Naive B cell (primary cell): ENCODE measurements around the gene TDRD9. TPM values are rescaled to one million over a fixed set of nuclear protein-coding genes. Genes with fewer than 3 reads are reported as not detected.

Source experiments
- ATAC-seq, 2 donors: fragments of 150-1000 bp; cut with Tn5 transposase; 2 replicates each; pipeline ENCODE4 v1.10.0; 2021; ENCODE audit warnings: low read depth in 2 of 2, mild to moderate bottlenecking in 2 of 2, moderate library complexity in 2 of 2
- DNase-seq: peaks from one replicate; pipeline ENCODE4 v3.0.0; 2022
- H3K27ac Mint-ChIP-seq, 6 donors: one replicate each; pipeline ENCODE4 v1.8.0; 2020 to 2022; ENCODE audit warnings: mild to moderate bottlenecking in 6 of 6, mixed read lengths in 6 of 6, moderate library complexity in 5 of 6, inconsistent platforms in 2 of 6
- H3K27me3 Mint-ChIP-seq, 3 donors: one replicate each; pipeline ENCODE4 v1.8.0; 2021 to 2022; ENCODE audit warnings: mixed read lengths in 3 of 3, mild to moderate bottlenecking in 1 of 3
- H3K36me3 Mint-ChIP-seq, 2 donors: one replicate each; pipeline ENCODE4 v1.8.0; 2020 to 2022; ENCODE audit warnings: mixed read lengths in 2 of 2, inconsistent platforms in 1 of 2, mild to moderate bottlenecking in 1 of 2
- H3K4me1 Mint-ChIP-seq, 3 donors: one replicate each; pipeline ENCODE4 v1.8.0; 2020 to 2022; ENCODE audit warnings: mixed read lengths in 3 of 3, inconsistent platforms in 1 of 3, mild to moderate bottlenecking in 1 of 3, moderate library complexity in 1 of 3
- H3K4me3 Mint-ChIP-seq, 8 donors: one replicate each; pipeline ENCODE4 v1.8.0; 2020 to 2022; ENCODE audit warnings: mild to moderate bottlenecking in 8 of 8, mixed read lengths in 8 of 8, moderate library complexity in 8 of 8, inconsistent platforms in 2 of 8
- H3K9me3 Mint-ChIP-seq, 7 donors: one replicate each; pipeline ENCODE4 v1.8.0; 2020 to 2022; ENCODE audit warnings: mixed read lengths in 7 of 7, mild to moderate bottlenecking in 5 of 7, inconsistent platforms in 2 of 7, moderate library complexity in 1 of 7
- polyA plus RNA-seq, 6 donors: library from polyadenylated mRNA; unstranded; fragments of 300-500 nt; fragmentation: Illumina TruSeq; gene quantifications; one replicate each; pipeline ENCODE4 v1.2.3, GENCODE V29; 2021; ENCODE audit warnings: low read depth in 6 of 6

Gene TDRD9
- polyA plus RNA-seq, 6 donors from 2014 or later: 0.37 to 3.8 (median 0.85) TPM; not detected in 2

DNA sequence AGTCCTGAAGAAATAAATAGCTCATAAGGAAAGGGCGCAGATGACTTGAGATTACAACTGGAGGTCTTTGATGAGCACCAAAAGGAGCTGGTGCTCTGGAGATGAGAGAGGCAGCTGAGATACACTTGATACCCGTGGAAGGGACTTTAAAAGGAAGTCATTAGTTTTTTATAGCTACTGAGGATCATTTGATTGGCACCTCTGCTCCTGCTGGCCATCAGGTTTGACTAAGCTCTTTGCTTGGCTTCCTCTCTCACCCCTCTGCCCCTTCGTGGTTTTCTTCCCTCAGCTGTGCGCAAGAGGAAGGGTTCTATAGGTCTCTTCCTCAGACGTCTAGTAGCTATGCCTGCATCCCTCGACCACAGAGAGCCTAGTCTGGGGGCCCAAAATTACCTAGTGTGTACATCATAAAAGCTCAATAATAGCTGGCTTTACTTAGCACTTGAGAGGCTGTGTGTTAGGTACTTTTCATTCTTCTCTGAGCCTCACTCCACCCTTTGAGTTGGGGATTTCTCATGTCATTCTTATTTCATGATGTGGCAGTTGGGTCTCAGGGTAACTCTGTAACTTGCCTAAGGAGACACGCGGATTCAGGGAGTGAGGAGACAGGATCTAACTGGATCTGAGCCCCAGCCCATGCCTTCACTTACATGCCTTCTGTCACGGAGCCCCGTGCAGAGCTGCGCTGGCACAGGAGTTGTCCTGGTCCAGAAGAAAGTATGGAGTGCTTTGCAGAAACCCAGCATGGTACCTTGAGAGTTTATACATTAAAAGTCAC is 88.8 kb downstream of the TDRD9 start:
- DNase-seq (no peak), ATAC-seq (no peak)
- Mint-ChIP-seq H3K9me3 (peaks cover 0 to 2% (median 0%) of the 10 kb centered on the region in 7 donors), H3K27me3 (peaks cover 16 to 42% (median 40%) of the 10 kb centered on the region in 3 donors), H3K36me3 (no peaks in the 10 kb centered on the region), H3K27ac (no peak overlapping the region), H3K4me3 (no peak overlapping the region), H3K4me1 (no peaks in the 10 kb centered on the region)

DNA sequence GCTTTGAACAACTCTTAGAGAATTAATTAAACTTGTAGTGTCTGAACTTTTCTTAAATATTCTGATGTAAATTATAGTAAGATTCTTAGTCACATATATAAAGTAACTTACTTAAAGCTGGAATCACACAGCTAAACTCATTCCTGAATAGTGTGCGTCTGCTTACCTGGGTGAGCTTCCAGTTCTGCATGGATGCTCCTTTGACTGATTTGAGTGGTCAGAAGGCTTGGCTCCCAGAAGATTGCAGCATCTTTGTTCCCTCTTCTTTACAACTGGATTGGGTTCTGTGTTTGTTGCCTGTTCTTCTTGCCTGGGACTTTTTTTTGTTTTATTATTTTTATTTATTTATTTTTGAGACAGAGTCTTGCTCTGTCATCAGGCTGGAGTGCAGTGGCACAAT is 90.8 kb downstream of the TDRD9 start:
- ATAC-seq (no peak), DNase-seq (no peak)
- H3K4me3 Mint-ChIP-seq: no peak overlapping the region
- no peaks in the 10 kb centered on the region for H3K4me1 Mint-ChIP-seq
- H3K27ac Mint-ChIP-seq: no peak overlapping the region
- H3K9me3 Mint-ChIP-seq: peaks cover 0 to 2% (median 0%) of the 10 kb centered on the region in 7 donors
- H3K36me3 Mint-ChIP-seq: no peaks in the 10 kb centered on the region
- peaks cover 16 to 45% (median 40%) of the 10 kb centered on the region in 3 donors for H3K27me3 Mint-ChIP-seq

DNA sequence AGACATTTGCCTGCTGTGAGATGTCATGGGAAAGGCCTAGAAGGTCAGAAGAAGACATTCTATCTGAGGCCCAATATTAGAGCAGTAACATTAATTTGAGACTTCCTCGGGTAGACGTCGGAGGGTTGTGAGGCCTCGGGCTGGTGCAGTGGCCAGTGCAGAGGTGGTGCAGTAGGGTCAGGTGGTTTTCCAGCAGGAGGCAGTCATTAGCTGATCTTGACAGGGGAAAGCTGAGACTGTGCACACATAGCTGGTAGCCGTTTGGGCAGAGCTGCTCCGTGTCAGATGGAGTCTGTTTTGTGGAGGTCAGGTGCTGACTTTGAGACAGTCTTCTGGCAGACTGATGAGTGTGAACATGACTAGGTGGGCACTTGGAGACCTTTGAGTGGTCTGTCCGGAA is 91.5 kb downstream of the TDRD9 start:
- Mint-ChIP-seq H3K9me3 (no peaks in the 10 kb centered on the region), H3K4me1 (no peaks in the 10 kb centered on the region), H3K27me3 (peaks cover 16 to 45% (median 40%) of the 10 kb centered on the region in 3 donors), H3K36me3 (no peaks in the 10 kb centered on the region), H3K27ac (no peak overlapping the region), H3K4me3 (no peak overlapping the region)
- ATAC-seq: no peak
- no peak for DNase-seq

DNA sequence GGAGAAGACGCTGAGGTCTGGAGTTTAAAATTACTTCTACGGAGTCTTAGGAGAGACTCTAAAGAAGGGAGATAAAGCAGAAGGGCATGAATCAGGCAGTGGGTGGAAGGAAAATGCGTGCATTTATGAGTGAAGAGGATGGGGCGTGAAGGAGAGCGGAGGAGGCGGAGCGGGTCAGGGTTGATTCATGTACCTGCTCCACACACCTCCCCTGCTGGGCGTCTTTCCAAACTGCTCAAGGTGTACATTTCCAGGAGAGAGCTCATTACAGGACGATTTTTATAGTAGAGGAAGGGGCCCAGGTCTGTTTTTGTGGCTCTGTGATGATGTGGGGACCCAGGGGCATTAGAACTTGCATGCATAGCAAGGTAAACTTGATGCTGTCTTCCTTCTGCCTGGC is 92.2 kb downstream of the TDRD9 start:
- no peak for DNase-seq
- no peaks in the 10 kb centered on the region for H3K36me3 Mint-ChIP-seq
- peaks cover 16 to 41% (median 37%) of the 10 kb centered on the region in 3 donors for H3K27me3 Mint-ChIP-seq
- H3K4me1 Mint-ChIP-seq: no peaks in the 10 kb centered on the region
- no peaks in the 10 kb centered on the region for H3K9me3 Mint-ChIP-seq
- no peak overlapping the region for H3K27ac Mint-ChIP-seq
- H3K4me3 Mint-ChIP-seq: no peak overlapping the region
- ATAC-seq: no peak

DNA sequence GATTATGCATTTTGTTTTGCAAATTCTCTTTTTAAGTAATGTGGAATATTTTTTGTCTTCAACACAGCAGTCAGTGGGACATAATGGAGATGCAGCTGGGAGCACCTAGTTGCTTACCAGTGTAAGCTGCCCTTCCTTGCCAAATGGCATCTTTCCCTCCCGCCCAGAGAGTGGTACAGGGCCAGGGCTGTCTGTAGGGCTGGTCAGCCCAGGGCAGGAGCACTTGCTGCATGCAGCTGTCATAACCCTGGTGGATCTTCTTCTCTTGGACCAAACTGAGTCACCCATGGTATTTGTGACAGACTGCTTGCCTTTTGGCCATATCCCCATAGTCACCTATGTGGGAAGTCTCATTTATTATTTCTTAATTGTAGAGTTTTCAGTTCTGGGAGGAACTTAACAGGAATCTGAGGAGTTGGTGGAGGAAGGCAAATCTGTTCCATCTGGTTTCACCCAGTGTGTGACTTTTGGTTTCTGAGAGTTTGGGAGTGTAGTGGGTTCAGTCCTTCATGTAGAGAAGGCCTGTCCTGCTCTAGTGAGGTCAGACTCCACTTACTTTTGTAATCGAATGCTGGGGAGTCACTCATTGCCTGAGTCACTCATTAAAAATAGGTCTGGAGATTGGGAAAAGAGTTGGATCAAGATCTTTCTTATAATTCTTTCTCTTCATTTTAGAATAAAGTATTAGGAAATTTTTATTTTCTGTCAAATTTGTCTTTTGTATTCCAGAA is 95.2 kb downstream of the TDRD9 start:
- no peak for ATAC-seq
- H3K36me3 Mint-ChIP-seq: no peaks in the 10 kb centered on the region
- no peaks in the 10 kb centered on the region for H3K4me1 Mint-ChIP-seq
- H3K27me3 Mint-ChIP-seq: peaks cover 10 to 43% (median 43%) of the 10 kb centered on the region in 3 donors
- H3K27ac Mint-ChIP-seq: no peak overlapping the region
- H3K4me3 Mint-ChIP-seq: no peak overlapping the region
- H3K9me3 Mint-ChIP-seq: no peaks in the 10 kb centered on the region
- no peak for DNase-seq

DNA sequence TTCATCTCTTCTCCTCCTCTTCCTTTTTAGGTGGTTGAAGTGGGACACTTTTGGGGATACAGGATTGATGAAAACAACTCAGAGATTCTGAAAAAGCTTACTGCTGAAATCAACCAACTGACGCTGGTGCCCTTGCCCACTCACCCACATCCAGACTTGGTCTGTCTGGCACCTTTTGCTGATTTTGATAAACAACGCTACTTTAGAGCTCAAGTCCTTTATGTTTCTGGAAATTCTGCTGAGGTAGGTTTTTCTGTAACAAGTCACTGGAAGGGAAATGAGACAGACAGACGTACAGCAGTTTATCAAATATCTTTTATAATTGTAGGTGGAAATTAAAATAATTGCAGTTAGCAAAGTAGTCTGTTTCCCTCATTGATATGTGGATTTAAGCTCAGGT is 97.3 kb downstream of the TDRD9 start:
- H3K27me3 Mint-ChIP-seq: peaks cover 0 to 44% (median 40%) of the 10 kb centered on the region in 3 donors
- H3K27ac Mint-ChIP-seq: no peak overlapping the region
- H3K9me3 Mint-ChIP-seq: no peaks in the 10 kb centered on the region
- DNase-seq (no peak), ATAC-seq (no peak)
- no peaks in the 10 kb centered on the region for H3K4me1 Mint-ChIP-seq
- H3K36me3 Mint-ChIP-seq: no peaks in the 10 kb centered on the region
- no peak overlapping the region for H3K4me3 Mint-ChIP-seq

DNA sequence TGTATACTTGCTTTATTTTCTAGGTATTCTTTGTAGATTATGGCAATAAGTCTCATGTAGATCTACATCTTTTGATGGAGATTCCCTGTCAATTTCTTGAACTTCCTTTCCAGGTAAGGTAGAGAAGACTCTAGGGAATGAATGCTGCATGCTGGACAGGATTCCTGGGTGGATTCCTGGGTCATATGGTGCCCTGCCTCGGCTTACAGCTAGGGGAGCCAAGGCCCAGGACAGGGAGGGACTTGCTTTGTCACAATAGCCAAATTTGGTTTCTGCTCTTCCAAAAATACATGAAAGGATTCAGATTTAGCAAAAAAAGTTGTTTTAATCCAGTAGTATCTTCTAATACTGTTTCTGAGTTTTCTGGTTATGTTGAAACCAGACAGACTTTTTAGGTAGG is 97.8 kb downstream of the TDRD9 start:
- no peak for DNase-seq
- Mint-ChIP-seq H3K4me1 (no peaks in the 10 kb centered on the region), H3K9me3 (no peaks in the 10 kb centered on the region), H3K4me3 (no peak overlapping the region), H3K27ac (no peak overlapping the region), H3K36me3 (no peaks in the 10 kb centered on the region), H3K27me3 (peaks cover 0 to 39% (median 35%) of the 10 kb centered on the region in 3 donors)
- no peak for ATAC-seq

DNA sequence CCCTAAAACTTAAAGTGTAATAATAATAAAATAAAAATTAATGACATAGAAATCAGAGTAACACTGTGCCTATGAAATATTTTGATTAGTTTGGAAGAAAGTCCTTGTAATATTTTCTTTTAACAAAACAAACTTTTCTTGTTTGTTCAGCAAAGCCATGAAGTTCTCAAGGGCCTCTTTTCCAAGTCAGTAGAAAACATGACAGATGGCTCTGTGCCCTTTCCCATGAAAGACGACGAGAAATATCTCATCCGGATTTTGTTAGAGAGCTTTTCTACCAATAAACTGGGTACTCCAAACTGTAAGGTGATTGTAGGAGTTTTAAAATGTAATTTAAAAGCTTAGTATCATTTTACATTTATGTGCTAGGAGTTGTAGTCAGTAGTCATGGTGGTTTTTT is 102.7 kb downstream of the TDRD9 start:
- H3K27me3 Mint-ChIP-seq: peaks cover 14 to 50% (median 47%) of the 10 kb centered on the region in 3 donors
- no peak for DNase-seq
- H3K36me3 Mint-ChIP-seq: no peaks in the 10 kb centered on the region
- H3K4me3 Mint-ChIP-seq: no peak overlapping the region
- no peak for ATAC-seq
- H3K9me3 Mint-ChIP-seq: no peaks in the 10 kb centered on the region
- H3K27ac Mint-ChIP-seq: no peak overlapping the region
- no peaks in the 10 kb centered on the region for H3K4me1 Mint-ChIP-seq

DNA sequence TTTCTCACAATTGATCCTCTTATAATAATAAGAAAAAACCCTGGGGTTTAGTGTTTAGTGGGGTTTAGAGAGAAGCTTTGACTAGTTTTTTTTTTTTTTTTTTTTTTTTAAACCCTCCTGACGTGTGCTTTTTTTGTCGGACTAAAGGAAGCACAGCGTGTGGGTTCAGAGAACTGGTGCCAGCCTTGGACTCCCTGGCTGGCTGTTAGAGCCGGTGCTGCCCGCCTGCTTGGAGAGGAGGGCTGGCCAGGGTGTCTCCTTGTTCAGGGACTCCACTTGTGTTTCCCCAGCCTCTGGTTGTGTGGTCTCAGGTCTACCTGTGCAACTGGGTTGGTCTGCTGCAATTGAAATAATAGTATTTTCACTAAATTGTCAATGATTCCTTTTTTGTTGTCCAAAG is 103.1 kb downstream of the TDRD9 start:
- no peak for ATAC-seq

DNA sequence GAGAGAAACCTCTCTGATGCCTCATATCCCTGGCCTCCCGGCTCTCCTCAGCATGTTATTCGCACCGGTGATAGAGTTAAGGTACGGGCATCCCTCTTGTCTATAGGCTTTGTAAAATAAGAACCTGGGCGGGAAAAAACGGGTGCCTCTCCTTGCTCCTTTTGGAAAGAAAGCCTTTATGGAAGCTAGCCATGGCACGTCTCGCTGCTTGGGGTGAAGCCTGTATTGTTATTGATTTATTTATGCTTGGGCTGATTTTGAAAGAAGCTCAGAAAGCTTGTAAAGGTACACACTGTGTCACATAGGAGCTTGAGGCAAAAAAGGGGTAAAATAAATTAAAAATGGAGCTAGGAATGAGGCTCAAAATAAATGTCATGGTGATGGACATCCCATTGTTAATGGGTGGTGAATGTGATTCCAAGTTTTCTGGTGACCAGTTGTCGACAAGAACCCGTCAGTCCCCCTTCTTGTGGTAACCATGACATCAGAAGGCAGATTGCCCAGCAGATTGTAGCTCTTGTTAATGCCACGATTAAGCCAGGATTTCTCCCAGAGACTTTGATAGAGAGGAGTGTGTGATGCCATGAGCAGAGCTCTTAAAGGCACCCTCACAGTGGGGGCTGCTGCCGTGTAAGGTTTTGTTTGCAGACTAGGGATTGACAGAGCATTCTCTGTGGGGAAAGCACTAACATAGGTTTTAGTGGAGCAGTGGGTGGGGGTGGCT is 106.9 kb downstream of the TDRD9 start:
- DNase-seq (no peak), ATAC-seq (no peak)
- Mint-ChIP-seq H3K4me3 (peak overlapping the region in 1 of 8 donors; percentile 4), H3K9me3 (no peaks in the 10 kb centered on the region), H3K27ac (no peak overlapping the region), H3K27me3 (peaks cover 35 to 51% (median 47%) of the 10 kb centered on the region in 3 donors), H3K4me1 (no peaks in the 10 kb centered on the region), H3K36me3 (no peaks in the 10 kb centered on the region)

More for the DNA sequence above, 103.1 kb downstream of the TDRD9 start:
- DNase-seq: no peak
- Mint-ChIP-seq H3K9me3 (no peaks in the 10 kb centered on the region), H3K4me1 (no peaks in the 10 kb centered on the region), H3K27ac (no peak overlapping the region), H3K4me3 (no peak overlapping the region), H3K27me3 (peaks cover 16 to 51% (median 49%) of the 10 kb centered on the region in 3 donors), H3K36me3 (no peaks in the 10 kb centered on the region)

DNA sequence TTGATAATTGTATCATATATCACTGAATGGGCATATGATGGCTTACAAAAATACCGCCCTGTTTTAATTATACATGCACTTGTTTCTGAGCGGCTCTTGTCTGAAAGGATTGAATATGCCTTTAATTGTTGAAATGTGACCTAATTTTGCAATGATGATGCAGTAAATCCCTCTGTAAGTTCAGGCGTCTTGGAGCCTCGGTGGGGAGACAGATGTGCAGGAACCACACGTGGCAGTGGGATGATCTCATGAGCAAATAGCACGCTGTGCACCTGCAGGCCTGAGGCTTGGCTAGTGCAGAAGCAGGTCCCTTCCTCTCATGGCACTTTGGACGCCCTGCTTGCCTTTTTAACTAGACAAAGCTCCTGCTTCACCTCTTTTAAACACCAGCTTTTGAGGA is 108.0 kb downstream of the TDRD9 start:
- H3K27ac Mint-ChIP-seq: no peak overlapping the region
- no peaks in the 10 kb centered on the region for H3K36me3 Mint-ChIP-seq

DNA sequence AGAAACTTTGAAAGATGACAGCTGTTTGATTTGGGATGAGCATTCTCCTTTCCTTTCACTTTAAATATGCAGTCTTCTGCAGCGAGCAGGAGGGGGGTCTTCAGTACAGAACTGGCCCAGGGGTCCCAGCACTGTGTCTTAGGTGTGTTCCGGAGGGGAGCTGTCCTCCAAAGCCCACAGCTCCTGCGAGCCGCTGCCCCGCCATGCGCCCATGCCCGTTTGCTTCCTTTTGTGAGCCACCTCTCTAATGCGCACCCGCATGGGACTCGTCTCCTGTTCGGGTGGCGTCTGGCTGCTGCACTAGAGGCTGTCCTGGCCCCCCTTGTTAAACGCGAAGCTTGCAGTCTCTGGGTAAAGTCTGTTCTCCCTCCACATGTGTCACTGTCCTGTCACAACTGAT is 108.8 kb downstream of the TDRD9 start:
- Mint-ChIP-seq H3K4me1 (no peaks in the 10 kb centered on the region), H3K27me3 (peaks cover 35 to 70% (median 54%) of the 10 kb centered on the region in 3 donors)
- no peak for ATAC-seq

More for the DNA sequence above, 108.0 kb downstream of the TDRD9 start:
- H3K27me3 Mint-ChIP-seq: peaks cover 35 to 62% (median 54%) of the 10 kb centered on the region in 3 donors
- no peaks in the 10 kb centered on the region for H3K9me3 Mint-ChIP-seq
- ATAC-seq (no peak), DNase-seq (no peak)
- no peaks in the 10 kb centered on the region for H3K4me1 Mint-ChIP-seq
- H3K4me3 Mint-ChIP-seq: no peak overlapping the region

DNA sequence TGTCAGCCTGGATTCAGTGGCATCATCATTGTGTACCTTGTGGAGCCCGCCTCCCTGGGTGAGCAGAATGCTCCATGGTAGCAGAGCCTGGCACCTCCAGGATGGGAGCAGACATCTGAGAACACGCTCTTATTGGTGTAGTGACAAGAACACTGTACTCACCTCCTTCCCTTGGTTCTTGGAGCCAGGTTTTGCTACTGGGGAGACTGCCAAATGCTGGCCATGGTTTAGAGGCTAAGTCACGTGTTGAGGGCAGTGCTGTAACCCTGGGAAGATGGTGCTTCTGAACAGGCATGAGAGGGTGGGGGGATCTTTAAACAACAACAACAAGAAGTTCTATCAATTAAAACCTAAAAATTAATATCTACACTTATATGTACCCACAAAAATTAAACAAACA is 109.6 kb downstream of the TDRD9 start:
- Mint-ChIP-seq H3K9me3 (no peaks in the 10 kb centered on the region), H3K4me1 (no peaks in the 10 kb centered on the region), H3K27ac (peak overlapping the region in 1 of 6 donors; percentile 24), H3K4me3 (no peak overlapping the region), H3K36me3 (no peaks in the 10 kb centered on the region), H3K27me3 (peaks cover 29 to 66% (median 46%) of the 10 kb centered on the region in 3 donors)
- ATAC-seq: no peak
- no peak for DNase-seq

More for the DNA sequence above, 108.8 kb downstream of the TDRD9 start:
- DNase-seq: no peak
- Mint-ChIP-seq H3K27ac (no peak overlapping the region), H3K4me3 (no peak overlapping the region), H3K9me3 (no peaks in the 10 kb centered on the region), H3K36me3 (no peaks in the 10 kb centered on the region)
